Measurements from ENCODE around the gene EGFL8.

- TF ChIP-seq CTCF (IDR thresholded peaks at IDR 0.05; ENCODE audit: extremely low read depth in 1 of 2, insufficient read depth in 1 of 2, low read depth in 1 of 2, low read length in 2 of 2) (no peak), POLR2A (IDR thresholded peaks at IDR 0.05; ENCODE audit: low read depth, low read length) (no peak), EZH2 (IDR thresholded peaks at IDR 0.05; ENCODE audit: borderline replicate concordance, low read depth, low read length, severe bottlenecking) (no peak), POLR2AphosphoS5 (IDR thresholded peaks at IDR 0.05; ENCODE audit: insufficient read depth, low read depth, low read length) (no peak), MYC (IDR thresholded peaks at IDR 0.05; ENCODE audit: low read depth, low read length) (no peak), GATA2 (IDR thresholded peaks at IDR 0.05; ENCODE audit: insufficient read depth, insufficient read length, low read depth, low read length) (no peak)
Measured at GRCh38 chr6:32158052-32158451, 6.3 kb upstream of the EGFL8 start.

All from endothelial cell of umbilical vein (primary cell).